MM.1S (cell line): ENCODE results near the gene CCL7.

ENCODE experiments used
- DNase-seq: peaks from one replicate; pipeline ENCODE4 v3.0.0-alpha.2; 2015
- H2AFZ ChIP-seq: fragments of 300-600 bp; sonication (generic); 2 replicates; pipeline ENCODE4 v1.6.0; 2016; ENCODE audit warnings: antibody characterized with exemption, low read length
- H3F3A ChIP-seq: fragments of 300-600 bp; sonication (generic); 2 replicates; pipeline ENCODE4 v1.6.1; 2016; ENCODE audit warnings: mild to moderate bottlenecking, antibody characterized with exemption, low read length, moderate library complexity, mixed read lengths; ENCODE audit not compliant: insufficient read depth
- H3K27ac ChIP-seq: fragments of 300-600 bp; sonication (generic); 2 replicates; pipeline ENCODE4 v1.5.1; 2016; ENCODE audit warnings: mild to moderate bottlenecking, low read length
- H3K27me3 ChIP-seq: fragments of 300-600 bp; sonication (generic); replicated peaks from 2 replicates; pipeline ENCODE4 v1.6.0; 2016; ENCODE audit warnings: low read length; ENCODE audit not compliant: insufficient read depth
- H3K36me3 ChIP-seq: fragments of 300-600 bp; sonication (generic); replicated peaks from 2 replicates; pipeline ENCODE4 v1.6.1; 2016; ENCODE audit warnings: mild to moderate bottlenecking, low read length, mixed read lengths; ENCODE audit not compliant: insufficient read depth
- H3K4me1 ChIP-seq: fragments of 300-600 bp; sonication (generic); 2 replicates; pipeline ENCODE4 v1.6.1; 2016; ENCODE audit warnings: low read length, mixed read lengths
- H3K4me2 ChIP-seq: fragments of 300-600 bp; sonication (generic); 2 replicates; pipeline ENCODE4 v1.6.0; 2016; ENCODE audit warnings: low read depth, low read length
- H3K4me3 ChIP-seq: fragments of 300-600 bp; sonication (generic); 2 replicates; pipeline ENCODE4 v1.5.1; 2016; ENCODE audit warnings: low read length, mixed read lengths
- H3K79me2 ChIP-seq: fragments of 300-600 bp; sonication (generic); 2 replicates; pipeline ENCODE4 v1.6.1; 2016; ENCODE audit warnings: mixed run types, low read length, mixed read lengths
- H3K9ac ChIP-seq: fragments of 300-600 bp; sonication (generic); 2 replicates; pipeline ENCODE4 v1.6.1; 2016; ENCODE audit warnings: low read length, mixed read lengths
- H3K9me2 ChIP-seq: fragments of 300-600 bp; sonication (generic); replicated peaks from 2 replicates; pipeline ENCODE4 v1.6.1; 2016; ENCODE audit warnings: mild to moderate bottlenecking, low read length, mixed read lengths; ENCODE audit not compliant: insufficient read depth
- H3K9me3 ChIP-seq: fragments of 300-600 bp; sonication (generic); replicated peaks from 2 replicates; pipeline ENCODE4 v1.6.1; 2016; ENCODE audit warnings: mild to moderate bottlenecking, low read length, mixed read lengths; ENCODE audit not compliant: insufficient read depth
- H4K20me1 ChIP-seq: fragments of 300-600 bp; sonication (generic); 2 replicates; pipeline ENCODE4 v1.6.1; 2016; ENCODE audit warnings: mild to moderate bottlenecking, low read length, moderate library complexity, mixed read lengths; ENCODE audit not compliant: insufficient read depth
- EZH2 ChIP-seq: fragments of 300-600 bp; sonication (generic); optimal IDR thresholded peaks from 2 replicates; pipeline ENCODE3; 2017; ENCODE audit warnings: low read depth, mild to moderate bottlenecking, antibody characterized with exemption, low read length, mixed read lengths
- EZH2phosphoT487 ChIP-seq: fragments of 300-600 bp; sonication (generic); IDR thresholded peaks from 2 replicates; pipeline ENCODE4 v1.6.1; 2018; ENCODE audit warnings: antibody characterized with exemption, low read length
- TF ChIP-seq, protein P1 (sequence below): fragments of 300-600 bp; sonication (generic); IDR thresholded peaks from 2 replicates; pipeline ENCODE4 v1.5.1; 2016; ENCODE audit warnings: antibody characterized with exemption, low read length, mixed read lengths

Gene CCL7

DNA sequence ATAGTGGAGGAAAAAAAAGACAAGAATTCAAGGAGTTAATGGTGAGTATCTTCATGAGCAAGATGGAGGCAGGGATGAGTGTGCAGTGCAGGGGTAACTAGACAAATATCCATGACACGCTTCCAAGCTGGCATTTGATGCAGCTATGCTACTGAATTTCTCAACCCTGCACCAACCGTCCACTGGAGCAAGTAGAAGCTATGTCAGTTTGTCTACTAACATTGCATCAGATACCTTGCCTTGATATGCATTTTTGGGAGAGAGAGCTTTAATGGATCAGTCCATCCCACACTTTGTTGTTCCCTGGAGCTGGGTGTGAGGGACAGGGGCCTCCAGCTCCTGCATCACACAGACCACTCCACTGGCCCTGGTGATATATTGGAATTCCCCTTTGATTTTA, 32.0 kb downstream of the CCL7 start:
- no peaks in the 10 kb centered on the region for H3K36me3 ChIP-seq
- no peak for DNase-seq
- no peak overlapping the region for H3K4me2 ChIP-seq
- H3F3A ChIP-seq, result peaks cover 14% of the 10 kb centered on the region
- no peaks in the 10 kb centered on the region for H3K9me3 ChIP-seq
- H2AFZ ChIP-seq, result no peak overlapping the region
- peaks cover 41% of the 10 kb centered on the region for H3K4me1 ChIP-seq
- H3K79me2 ChIP-seq, result no peaks in the 10 kb centered on the region
- H3K9ac ChIP-seq, result no peak overlapping the region
- no peak overlapping the region for H3K27ac ChIP-seq
- TF ChIP-seq EZH2phosphoT487 (no peak), EZH2 (no peak)
- TF ChIP-seq, protein P1, sequence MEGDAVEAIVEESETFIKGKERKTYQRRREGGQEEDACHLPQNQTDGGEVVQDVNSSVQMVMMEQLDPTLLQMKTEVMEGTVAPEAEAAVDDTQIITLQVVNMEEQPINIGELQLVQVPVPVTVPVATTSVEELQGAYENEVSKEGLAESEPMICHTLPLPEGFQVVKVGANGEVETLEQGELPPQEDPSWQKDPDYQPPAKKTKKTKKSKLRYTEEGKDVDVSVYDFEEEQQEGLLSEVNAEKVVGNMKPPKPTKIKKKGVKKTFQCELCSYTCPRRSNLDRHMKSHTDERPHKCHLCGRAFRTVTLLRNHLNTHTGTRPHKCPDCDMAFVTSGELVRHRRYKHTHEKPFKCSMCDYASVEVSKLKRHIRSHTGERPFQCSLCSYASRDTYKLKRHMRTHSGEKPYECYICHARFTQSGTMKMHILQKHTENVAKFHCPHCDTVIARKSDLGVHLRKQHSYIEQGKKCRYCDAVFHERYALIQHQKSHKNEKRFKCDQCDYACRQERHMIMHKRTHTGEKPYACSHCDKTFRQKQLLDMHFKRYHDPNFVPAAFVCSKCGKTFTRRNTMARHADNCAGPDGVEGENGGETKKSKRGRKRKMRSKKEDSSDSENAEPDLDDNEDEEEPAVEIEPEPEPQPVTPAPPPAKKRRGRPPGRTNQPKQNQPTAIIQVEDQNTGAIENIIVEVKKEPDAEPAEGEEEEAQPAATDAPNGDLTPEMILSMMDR, result no peak
- no peak overlapping the region for H3K4me3 ChIP-seq
- no peaks in the 10 kb centered on the region for H3K27me3 ChIP-seq
- no peaks in the 10 kb centered on the region for H4K20me1 ChIP-seq
- H3K9me2 ChIP-seq, result no peaks in the 10 kb centered on the region

DNA sequence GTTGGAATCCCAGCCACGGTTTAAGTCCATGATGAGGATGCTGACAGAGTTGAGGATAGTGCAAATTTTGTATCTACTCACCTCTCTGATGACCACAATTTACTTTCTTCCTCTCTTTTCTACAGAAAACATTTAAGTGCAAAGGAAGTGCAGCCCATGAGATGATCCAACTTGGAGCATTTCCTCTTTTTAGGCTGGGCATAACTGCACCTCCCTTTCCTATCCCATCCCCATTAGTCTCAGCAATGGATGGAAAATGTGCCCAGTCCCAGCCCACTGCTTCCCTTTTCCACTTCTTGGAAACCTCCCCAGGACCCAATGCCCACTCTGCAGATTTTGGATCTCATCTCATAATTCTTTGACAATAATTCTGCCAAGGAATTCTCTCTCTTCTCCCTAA, 32.6 kb downstream of the CCL7 start:
- H3K79me2 ChIP-seq, result no peaks in the 10 kb centered on the region
- no peaks in the 10 kb centered on the region for H3K36me3 ChIP-seq
- no peak overlapping the region for H2AFZ ChIP-seq
- peaks cover 14% of the 10 kb centered on the region for H3F3A ChIP-seq
- H3K27me3 ChIP-seq, result no peaks in the 10 kb centered on the region
- no peaks in the 10 kb centered on the region for H4K20me1 ChIP-seq
- H3K9me3 ChIP-seq, result no peaks in the 10 kb centered on the region
- H3K4me2 ChIP-seq, result no peak overlapping the region
- H3K4me1 ChIP-seq, result peaks cover 48% of the 10 kb centered on the region
- no peak overlapping the region for H3K27ac ChIP-seq
- H3K9me2 ChIP-seq, result no peaks in the 10 kb centered on the region
- H3K9ac ChIP-seq, result no peak overlapping the region
- no peak for DNase-seq
- TF ChIP-seq, protein P1, result no peak
- TF ChIP-seq EZH2 (no peak), EZH2phosphoT487 (no peak)
- no peak overlapping the region for H3K4me3 ChIP-seq

DNA sequence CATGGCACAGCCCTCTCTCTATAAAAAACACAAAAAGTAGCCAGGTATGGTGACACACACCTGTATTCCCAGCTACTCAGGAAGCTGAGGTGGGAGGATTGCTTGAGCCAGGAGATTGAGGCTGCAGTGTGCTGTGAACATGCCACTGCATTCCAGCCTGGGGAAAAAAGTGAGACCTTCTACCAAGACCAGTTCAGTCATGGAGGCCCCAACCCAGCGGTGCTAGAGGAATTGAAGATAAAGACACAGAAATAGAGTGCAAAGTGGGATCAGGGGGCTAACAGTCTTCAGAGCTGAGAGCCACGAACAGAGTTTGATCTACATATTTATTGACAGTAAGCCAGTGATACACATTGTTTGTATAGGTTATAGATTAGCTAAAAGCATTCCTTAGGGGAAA, 33.6 kb downstream of the CCL7 start:
- TF ChIP-seq, protein P1, result no peak
- no peak for TF ChIP-seq EZH2
- TF ChIP-seq EZH2phosphoT487, result no peak
- DNase-seq, result no peak
- H3K4me1 ChIP-seq, result peaks cover 53% of the 10 kb centered on the region

More for the DNA sequence above, 33.6 kb downstream of the CCL7 start:
- no peaks in the 10 kb centered on the region for H4K20me1 ChIP-seq
- no peaks in the 10 kb centered on the region for H3K9me2 ChIP-seq
- H3K9ac ChIP-seq, result no peak overlapping the region
- no peak overlapping the region for H3K4me2 ChIP-seq
- no peaks in the 10 kb centered on the region for H3K27me3 ChIP-seq
- no peaks in the 10 kb centered on the region for H3K9me3 ChIP-seq
- H3K4me3 ChIP-seq, result no peak overlapping the region
- H3K79me2 ChIP-seq, result no peaks in the 10 kb centered on the region
- no peak overlapping the region for H3K27ac ChIP-seq
- H3F3A ChIP-seq, result peaks cover 14% of the 10 kb centered on the region
- no peak overlapping the region for H2AFZ ChIP-seq
- no peaks in the 10 kb centered on the region for H3K36me3 ChIP-seq
